Kidney (tissue), 14 donors: ENCODE data around the gene ROR2. TPM values are rescaled to one million over a fixed set of nuclear protein-coding genes. Genes with fewer than 3 reads are reported as not detected.
A peak's percentile ranks its signal among the peaks of the same experiment; 100 is the strongest.

Experiments used
- DNase-seq, 5 donors: peaks; one replicate each; pipeline ENCODE4 v3.0.0-alpha.2; 2013 to 2020
- FAIRE-seq: peaks from 2 replicates; lab custom pipeline; 2012; peaks lifted over from hg19 to GRCh38; lab: Jason Lieb, UNC
- H3K27ac ChIP-seq, 2 donors: one replicate each; pipeline ENCODE4 v1.7.0; 2013; ENCODE audit warnings: low read depth in 2 of 2, low read length in 2 of 2, inconsistent platforms in 1 of 2
- H3K27me3 ChIP-seq: one replicate; pipeline ENCODE4 v1.7.1; 2013; ENCODE audit warnings: low read length, inconsistent platforms; ENCODE audit not compliant: control insufficient read depth, insufficient read depth
- H3K36me3 ChIP-seq, 3 donors: one replicate each; pipeline versions ENCODE4 v1.7.0 to v1.7.1; 2013; ENCODE audit warnings: low read length in 3 of 3, control low read depth in 1 of 3, inconsistent platforms in 1 of 3; ENCODE audit not compliant: insufficient read depth in 3 of 3, control insufficient read depth in 2 of 3
- H3K4me1 ChIP-seq, 3 donors: one replicate each; pipeline versions ENCODE4 v1.7.0 to v1.7.1; 2013; ENCODE audit warnings: low read length in 3 of 3, inconsistent platforms in 1 of 3, low read depth in 1 of 3; ENCODE audit not compliant: control insufficient read depth in 2 of 3, insufficient read depth in 2 of 3
- H3K4me3 ChIP-seq, 3 donors: one replicate each; pipeline versions ENCODE4 v1.7.0 to v1.8.1; 2013; ENCODE audit warnings: low read length in 3 of 3, control low read depth in 1 of 3, inconsistent platforms in 1 of 3
- H3K9ac ChIP-seq, 3 donors: one replicate each; pipeline versions ENCODE4 v1.7.0 to v1.7.1; 2013; ENCODE audit warnings: low read length in 3 of 3, control low read depth in 1 of 3, inconsistent platforms in 1 of 3
- H3K9me3 ChIP-seq, 3 donors: one replicate each; pipeline versions ENCODE4 v1.7.0 to v1.7.1; 2013; ENCODE audit warnings: low read length in 3 of 3, control low read depth in 1 of 3, inconsistent platforms in 1 of 3; ENCODE audit not compliant: control insufficient read depth in 2 of 3, insufficient read depth in 1 of 3
- CTCF ChIP-seq: IDR thresholded peaks from 3 replicates; pipeline ENCODE4 v1.5.1; 2012; ENCODE audit warnings: mild to moderate bottlenecking, moderate library complexity, borderline replicate concordance; ENCODE audit not compliant: insufficient read depth; ENCODE audit errors: extremely low read depth
- intact Hi-C: fragments of 100-400 bp; cut with DNase I; formaldehyde crosslinking; loops from one replicate; pipeline ENCODE4 v1.11.1; 2022
- polyA plus RNA-seq: library from polyadenylated mRNA; stranded (reverse); fragments of 350-450 nt; fragmentation: Illumina TruSeq; extraction: RNeasy Lipid Tissue Mini Kit (QIAGEN cat#74804); gene quantifications from one replicate; pipeline ENCODE4 v1.2.3, GENCODE V29; 2014; ENCODE audit warnings: low read depth, low replicate concordance; ENCODE audit not compliant: insufficient read depth
- total RNA-seq: library from RNA; stranded (reverse); fragmentation: NEBNext Ultra II Directional; extraction: Animal tissue kit (Norgen Biotek cat#: 25700); gene quantifications from one replicate; pipeline ENCODE4 v1.2.1, GENCODE V29; 2021
- donor health status: control.
- donor health status: control.
- donor health status: control.
- donor health status: control.
- donor health status: control.
- donor health status: DM: yes; HTN: yes; CAD: no.
- donor health status: Normal renal cell carcinoma (clear cell type).

ROR2 gene
- total and polyA plus RNA-seq, 2 donors from 2014 or later, result 1.5 to 5.7 TPM

DNA sequence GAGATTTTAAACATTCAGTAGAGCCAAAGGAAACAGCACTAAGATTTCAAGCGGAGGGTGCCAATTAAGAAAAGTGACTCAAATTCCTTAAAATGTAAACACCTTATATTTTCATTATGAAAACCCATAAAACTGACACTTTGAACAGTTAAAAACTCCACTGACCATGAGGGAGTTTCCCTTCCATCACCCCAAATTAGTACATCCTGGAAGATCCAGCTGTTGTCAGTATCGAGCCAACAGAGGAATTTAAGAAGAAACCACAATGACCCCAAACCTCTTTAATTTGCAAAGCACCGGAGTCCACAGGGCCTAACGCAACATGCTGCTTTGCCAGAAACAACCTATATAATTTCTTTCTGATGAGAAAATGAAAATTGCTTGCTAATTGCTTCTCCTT is 41.3 kb downstream of the ROR2 start:
- H3K9ac ChIP-seq, result no peak overlapping the region
- intact Hi-C loops, result no loop called here
- no peak for FAIRE-seq
- no peak overlapping the region for H3K27ac ChIP-seq
- no peak for TF ChIP-seq CTCF
- no peaks in the 10 kb centered on the region for H3K36me3 ChIP-seq
- DNase-seq, result no peak
- no peaks in the 10 kb centered on the region for H3K27me3 ChIP-seq
- no peak overlapping the region for H3K4me3 ChIP-seq
- no peaks in the 10 kb centered on the region for H3K9me3 ChIP-seq
- H3K4me1 ChIP-seq, result peaks cover 0 to 4% (median 0%) of the 10 kb centered on the region in 3 donors

GRCh38 chr9:91908293-91908623 is 41.8 kb downstream of the ROR2 start:
- Histone ChIP-seq H3K27ac (no peak overlapping the region), H3K27me3 (no peaks in the 10 kb centered on the region), H3K9ac (no peak overlapping the region), H3K4me1 (peaks cover 0 to 6% (median 0%) of the 10 kb centered on the region in 3 donors), H3K9me3 (no peaks in the 10 kb centered on the region), H3K4me3 (no peak overlapping the region), H3K36me3 (no peaks in the 10 kb centered on the region)
- TF ChIP-seq CTCF, result no peak
- FAIRE-seq, result no peak
- intact Hi-C loops, result no loop called here
- DNase-seq, result no peak

DNA sequence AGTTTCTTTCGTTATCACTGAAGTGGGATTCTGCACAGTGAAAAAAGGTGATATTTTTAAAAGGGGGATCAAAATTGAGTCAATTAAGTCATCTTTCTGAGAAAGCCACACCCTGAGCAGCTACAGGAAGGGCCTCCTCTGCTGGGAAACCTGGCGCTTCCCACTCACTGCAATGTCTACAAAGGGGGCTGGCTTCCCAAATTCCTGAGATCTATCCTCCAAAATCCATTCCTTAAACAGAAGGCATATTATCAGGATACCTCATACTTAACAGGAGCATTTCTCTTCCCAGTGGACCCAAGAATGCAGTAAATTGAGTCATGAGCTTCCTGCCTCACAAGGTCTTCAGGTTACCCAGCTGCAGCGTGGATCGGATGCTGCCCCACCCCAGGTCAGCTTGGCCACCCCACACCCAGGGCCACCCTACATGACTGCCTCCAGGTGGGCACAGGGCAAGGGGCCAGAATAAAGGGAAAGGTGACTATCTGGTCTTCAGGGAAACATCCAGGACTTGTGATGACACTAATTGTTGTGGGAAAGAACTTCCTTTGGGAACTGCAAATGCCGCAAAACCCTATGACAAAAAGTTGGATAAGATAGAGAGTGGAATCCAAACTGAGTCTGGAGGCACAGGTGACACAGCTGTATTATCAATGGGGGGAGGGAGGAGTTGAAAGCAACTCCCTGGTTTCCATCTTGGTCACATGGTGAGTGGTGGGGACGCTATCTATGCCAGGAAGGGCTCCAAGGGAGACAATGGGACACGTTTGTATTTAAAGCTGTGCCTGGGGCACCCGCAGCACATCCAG is 42.3 kb downstream of the ROR2 start:
- no peaks in the 10 kb centered on the region for H3K36me3 ChIP-seq
- no peaks in the 10 kb centered on the region for H3K9me3 ChIP-seq
- H3K4me1 ChIP-seq, result peaks cover 0 to 9% (median 1%) of the 10 kb centered on the region in 3 donors
- H3K27ac ChIP-seq, result no peak overlapping the region
- no peak overlapping the region for H3K9ac ChIP-seq
- no peaks in the 10 kb centered on the region for H3K27me3 ChIP-seq
- intact Hi-C loops, result no loop called here
- TF ChIP-seq CTCF, result no peak
- no peak overlapping the region for H3K4me3 ChIP-seq
- DNase-seq (peak in 1 of 5 donors; percentile 39), FAIRE-seq (no peak)
